Smooth muscle cell (in vitro differentiated cells): ENCODE results near the gene FBXL17. TPM values are rescaled to one million over a fixed set of nuclear protein-coding genes. Genes with fewer than 3 reads are reported as not detected.

Experiments used
- DNase-seq: peaks from one replicate; lab custom pipeline; 2025; ENCODE audit not compliant: unreplicated experiment; lab: John Stamatoyannopoulos, UW
- H2AFZ ChIP-seq: fragments of 200-600 bp; sonication (generic); 2 replicates; pipeline ENCODE4 v1.6.0; 2016; ENCODE audit warnings: antibody characterized with exemption, low read depth, mild to moderate bottlenecking
- H3F3A ChIP-seq: fragments of 200-600 bp; sonication (generic); 2 replicates; pipeline ENCODE4 v1.6.0; 2017; ENCODE audit warnings: antibody characterized with exemption, low read depth
- H3K27ac ChIP-seq: fragments of 200-600 bp; sonication (generic); 2 replicates; pipeline ENCODE4 v1.5.1; 2016; ENCODE audit warnings: low read depth, mild to moderate bottlenecking
- H3K27me3 ChIP-seq: fragments of 200-600 bp; sonication (generic); 2 replicates; pipeline ENCODE4 v1.6.1; 2016; ENCODE audit warnings: low read depth, mild to moderate bottlenecking
- H3K36me3 ChIP-seq: fragments of 200-600 bp; sonication (generic); 2 replicates; pipeline ENCODE4 v1.5.1; 2016; ENCODE audit warnings: low read depth
- H3K4me1 ChIP-seq: fragments of 200-600 bp; sonication (generic); 2 replicates; pipeline ENCODE4 v1.5.1; 2016; ENCODE audit warnings: low read depth
- H3K4me2 ChIP-seq: fragments of 200-600 bp; sonication (generic); 2 replicates; pipeline ENCODE4 v1.6.0; 2016; ENCODE audit warnings: mild to moderate bottlenecking
- H3K4me3 ChIP-seq: fragments of 200-600 bp; sonication (generic); 2 replicates; pipeline ENCODE4 v1.5.1; 2016; ENCODE audit warnings: mild to moderate bottlenecking
- H3K79me2 ChIP-seq: fragments of 200-600 bp; sonication (generic); 2 replicates; pipeline ENCODE4 v1.6.0; 2016; ENCODE audit warnings: low read depth, mild to moderate bottlenecking
- H3K9ac ChIP-seq: fragments of 200-600 bp; sonication (generic); 2 replicates; pipeline ENCODE4 v1.6.0; 2016; ENCODE audit warnings: low read depth
- H3K9me3 ChIP-seq: fragments of 200-600 bp; sonication (generic); replicated peaks from 2 replicates; pipeline ENCODE4 v1.5.1; 2016; ENCODE audit warnings: low read depth
- H4K20me1 ChIP-seq: fragments of 200-600 bp; sonication (generic); 2 replicates; pipeline ENCODE4 v1.6.0; 2016; ENCODE audit warnings: low read depth
- WGBS: methylation state at CpG from one replicate; pipeline ENCODE4 v1.1.7; 2016; ENCODE audit warnings: low lambda C conversion rate; 5-methylcytosine and 5-hydroxymethylcytosine counted together
- polyA plus RNA-seq: library from polyadenylated mRNA; unstranded; fragments of >200 nt; fragmentation: Nextera tagmentation; extraction: Ambion mirVana; gene quantifications from 2 replicates; pipeline ENCODE4 v1.2.1, GENCODE V29; 2016
- total RNA-seq: library from RNA; depleted of rRNA; stranded (reverse); fragments of >200 nt; gene quantifications from 2 replicates; pipeline ENCODE4 v1.2.3, GENCODE V29; 2014
- TF ChIP-seq, protein P1 (sequence below): fragments of 200-600 bp; sonication (generic); IDR thresholded peaks from 2 replicates; pipeline ENCODE4 v1.5.1; 2017; ENCODE audit warnings: borderline replicate concordance, mild to moderate bottlenecking, antibody characterized with exemption; ENCODE audit not compliant: insufficient read depth, poor library complexity, severe bottlenecking

Gene FBXL17
- total and polyA plus RNA-seq, 2 experiments from 2014 or later = 5.4 to 16.0 TPM

DNA sequence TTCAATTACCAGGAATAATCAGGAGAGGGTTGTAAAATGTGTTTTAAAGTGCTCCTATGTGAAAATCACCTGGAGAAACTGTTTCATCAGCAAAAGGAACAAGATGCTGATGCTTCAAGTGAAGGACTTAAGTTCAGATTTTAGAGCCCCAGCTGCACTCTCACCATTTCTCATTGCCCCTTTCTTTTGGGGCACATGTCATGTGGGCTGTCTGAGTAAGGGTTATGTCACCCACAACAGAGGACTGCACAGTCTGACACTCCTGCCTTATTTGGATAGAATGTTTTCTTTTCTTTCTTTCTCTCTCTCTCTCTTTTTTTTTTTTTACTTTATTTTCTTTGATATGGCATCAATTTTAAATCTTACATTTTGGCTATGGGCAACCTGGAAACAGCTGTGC, 507.1 kb downstream of the FBXL17 start:
- Histone ChIP-seq H3K27ac (peak overlapping the region; percentile 53), H3K27me3 (no peaks in the 10 kb centered on the region), H3K4me1 (peaks cover 28% of the 10 kb centered on the region), H3K36me3 (no peaks in the 10 kb centered on the region), H3K9ac (peak overlapping the region; percentile 37), H3K9me3 (no peaks in the 10 kb centered on the region), H3F3A (no peaks in the 10 kb centered on the region), H2AFZ (no peak overlapping the region), H3K79me2 (no peaks in the 10 kb centered on the region), H4K20me1 (no peaks in the 10 kb centered on the region), H3K4me2 (peak overlapping the region; percentile 60), H3K4me3 (no peak overlapping the region)
- DNase-seq = no peak
- TF ChIP-seq, protein P1, sequence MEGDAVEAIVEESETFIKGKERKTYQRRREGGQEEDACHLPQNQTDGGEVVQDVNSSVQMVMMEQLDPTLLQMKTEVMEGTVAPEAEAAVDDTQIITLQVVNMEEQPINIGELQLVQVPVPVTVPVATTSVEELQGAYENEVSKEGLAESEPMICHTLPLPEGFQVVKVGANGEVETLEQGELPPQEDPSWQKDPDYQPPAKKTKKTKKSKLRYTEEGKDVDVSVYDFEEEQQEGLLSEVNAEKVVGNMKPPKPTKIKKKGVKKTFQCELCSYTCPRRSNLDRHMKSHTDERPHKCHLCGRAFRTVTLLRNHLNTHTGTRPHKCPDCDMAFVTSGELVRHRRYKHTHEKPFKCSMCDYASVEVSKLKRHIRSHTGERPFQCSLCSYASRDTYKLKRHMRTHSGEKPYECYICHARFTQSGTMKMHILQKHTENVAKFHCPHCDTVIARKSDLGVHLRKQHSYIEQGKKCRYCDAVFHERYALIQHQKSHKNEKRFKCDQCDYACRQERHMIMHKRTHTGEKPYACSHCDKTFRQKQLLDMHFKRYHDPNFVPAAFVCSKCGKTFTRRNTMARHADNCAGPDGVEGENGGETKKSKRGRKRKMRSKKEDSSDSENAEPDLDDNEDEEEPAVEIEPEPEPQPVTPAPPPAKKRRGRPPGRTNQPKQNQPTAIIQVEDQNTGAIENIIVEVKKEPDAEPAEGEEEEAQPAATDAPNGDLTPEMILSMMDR = no peak

DNA sequence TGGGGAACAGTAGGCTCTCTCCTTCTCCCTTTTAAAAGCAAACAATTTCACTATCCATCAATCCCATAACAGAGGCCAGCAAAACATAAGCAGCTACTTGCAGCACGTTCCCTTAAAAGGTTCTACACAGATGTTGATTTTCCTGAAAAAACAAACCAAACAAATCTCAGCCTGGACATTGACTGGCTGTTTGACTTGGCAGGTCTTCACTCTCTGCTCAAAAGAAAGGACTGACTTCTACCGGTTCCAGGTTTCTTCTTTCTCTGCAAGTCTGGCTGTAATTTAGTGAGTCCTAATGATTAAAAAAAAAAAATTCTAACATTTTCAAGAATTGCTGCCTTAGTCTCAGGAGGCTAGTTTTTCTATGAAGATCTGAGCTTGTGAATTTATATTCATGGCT, 508.0 kb downstream of the FBXL17 start:
- no peak overlapping the region for H3K9ac ChIP-seq
- no peaks in the 10 kb centered on the region for H3K9me3 ChIP-seq
- H3F3A ChIP-seq = no peaks in the 10 kb centered on the region
- peaks cover 36% of the 10 kb centered on the region for H3K4me1 ChIP-seq
- H2AFZ ChIP-seq = no peak overlapping the region
- no peak for DNase-seq
- H3K27ac ChIP-seq = no peak overlapping the region
- TF ChIP-seq, protein P1 = no peak
- no peaks in the 10 kb centered on the region for H4K20me1 ChIP-seq
- no peaks in the 10 kb centered on the region for H3K79me2 ChIP-seq
- 79% methylated on average over 2 of the region's 2 CpGs for WGBS
- no peak overlapping the region for H3K4me2 ChIP-seq
- no peaks in the 10 kb centered on the region for H3K36me3 ChIP-seq
- H3K4me3 ChIP-seq = no peak overlapping the region
- no peaks in the 10 kb centered on the region for H3K27me3 ChIP-seq

DNA sequence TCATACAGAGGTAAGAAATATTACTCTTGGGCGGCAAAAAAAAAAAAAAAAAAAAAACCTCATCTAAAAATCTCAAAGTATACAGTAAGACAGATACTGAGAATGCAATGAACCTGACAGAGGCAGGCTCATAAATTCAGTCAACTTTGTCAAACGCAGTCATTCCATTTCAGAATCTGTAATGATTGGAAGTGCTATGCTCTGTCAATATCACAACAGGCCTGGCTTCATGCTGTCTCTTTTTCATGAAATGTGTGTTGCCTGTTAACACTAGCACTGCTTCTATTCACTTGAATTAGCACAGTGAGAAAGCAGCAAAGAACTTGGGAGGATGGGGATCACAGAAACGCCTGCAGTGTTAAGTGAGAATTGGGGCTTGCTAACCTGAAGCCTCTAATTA, 510.9 kb downstream of the FBXL17 start:
- H2AFZ ChIP-seq = no peak overlapping the region
- H3K4me2 ChIP-seq = no peak overlapping the region
- 67% methylated on average over 3 of the region's 3 CpGs for WGBS
- H3K36me3 ChIP-seq = no peaks in the 10 kb centered on the region
- peaks cover 23% of the 10 kb centered on the region for H3K4me1 ChIP-seq
- DNase-seq = no peak
- no peak overlapping the region for H3K9ac ChIP-seq
- no peaks in the 10 kb centered on the region for H4K20me1 ChIP-seq
- no peak overlapping the region for H3K4me3 ChIP-seq
- TF ChIP-seq, protein P1 = no peak
- H3K27me3 ChIP-seq = no peaks in the 10 kb centered on the region
- H3K79me2 ChIP-seq = no peaks in the 10 kb centered on the region
- no peaks in the 10 kb centered on the region for H3K9me3 ChIP-seq
- no peak overlapping the region for H3K27ac ChIP-seq
- H3F3A ChIP-seq = no peaks in the 10 kb centered on the region

DNA sequence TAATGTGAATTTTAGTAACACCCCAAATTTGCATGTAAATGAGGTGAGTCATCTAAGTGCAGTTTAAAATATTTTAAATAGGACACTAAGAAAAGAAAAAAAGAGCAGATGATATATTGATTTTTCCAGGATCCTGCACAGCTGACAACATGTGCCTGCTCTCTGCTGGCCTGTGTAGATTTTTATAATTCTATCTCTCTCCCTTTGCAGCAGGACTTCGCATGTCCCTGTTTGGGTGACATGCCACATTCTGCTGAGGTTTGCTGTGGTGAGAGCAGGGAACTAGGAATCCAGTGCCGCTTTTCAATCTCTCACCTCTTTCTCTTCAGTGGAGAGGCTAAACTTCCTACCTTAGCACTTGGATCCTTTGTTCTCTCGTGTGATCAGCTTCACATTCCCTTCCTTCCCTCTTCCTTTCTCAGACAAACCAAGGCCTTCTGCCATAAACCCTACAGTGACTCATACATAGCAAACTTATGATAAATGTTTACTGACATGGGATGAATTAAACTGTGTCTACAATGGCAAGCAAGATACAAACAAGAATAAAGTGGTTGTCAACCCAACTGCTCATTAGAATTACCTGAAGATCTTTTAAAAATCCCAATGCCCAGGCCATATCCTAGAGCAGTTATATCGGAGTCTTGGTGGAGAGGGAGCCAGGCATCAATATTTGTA, 512.3 kb downstream of the FBXL17 start:
- Histone ChIP-seq H3K4me1 (peaks cover 9% of the 10 kb centered on the region), H3F3A (no peaks in the 10 kb centered on the region), H3K36me3 (no peaks in the 10 kb centered on the region), H3K27ac (peak overlapping the region; percentile 91), H3K9me3 (no peaks in the 10 kb centered on the region), H3K4me3 (no peak overlapping the region), H3K9ac (peak overlapping the region; percentile 76), H3K27me3 (no peaks in the 10 kb centered on the region), H2AFZ (peak overlapping the region; percentile 64), H4K20me1 (no peaks in the 10 kb centered on the region), H3K79me2 (no peaks in the 10 kb centered on the region), H3K4me2 (peak overlapping the region; percentile 69)
- TF ChIP-seq, protein P1 = no peak
- no peak for DNase-seq
- 63% methylated on average over 4 of the region's 4 CpGs for WGBS
